Erythroblast (primary cell): Measurements from ENCODE around the gene CUTC.

Source experiments
- GATA1 ChIP-seq: IDR thresholded peaks from 2 replicates; pipeline ENCODE4 v1.6.1; 2011; ENCODE audit warnings: low read depth, mild to moderate bottlenecking, control low read depth, low read length, moderate library complexity
- POLR2A ChIP-seq: IDR thresholded peaks from 2 replicates; pipeline ENCODE4 v1.6.1; 2011; ENCODE audit warnings: mild to moderate bottlenecking, low read length

GRCh38 chr10:99700649-99701048 is 31.4 kb upstream of the CUTC start:
- no peak for TF ChIP-seq POLR2A
- no peak for TF ChIP-seq GATA1
